ENCODE data around the gene CLEC7A. TPM values are rescaled to one million over a fixed set of nuclear protein-coding genes. Genes with fewer than 3 reads are reported as not detected.

CLEC7A gene
- total RNA-seq, 1 experiment from 2014 or later, result not detected

- Histone ChIP-seq H3T11ph (ENCODE audit: low read length) (no peak overlapping the region), H2BK15ac (ENCODE audit: low read depth, low read length) (no peak overlapping the region), H3K9me3 (ENCODE audit: control insufficient read depth, low read depth, low read length) (no peaks in the 10 kb centered on the region), H4K8ac (replicated peaks; ENCODE audit: insufficient read length, low read depth, low read length) (no peak overlapping the region), H2BK12ac (ENCODE audit: insufficient read length, low read depth, low read length) (no peak overlapping the region), H2BK20ac (ENCODE audit: low read depth, low read length, poor library complexity, severe bottlenecking) (no peak overlapping the region), H3K79me1 (ENCODE audit: insufficient read depth, low read depth, low read length, poor library complexity, severe bottlenecking) (no peaks in the 10 kb centered on the region), H3K18ac (ENCODE audit: insufficient read length, low read depth, low read length) (no peak overlapping the region), H4K5ac (ENCODE audit: insufficient read length, low read depth, low read length) (no peak overlapping the region), H3K27ac (ENCODE audit: insufficient read length, low read depth, low read length) (no peak overlapping the region), H3K4me1 (ENCODE audit: insufficient read depth, low read length) (no peaks in the 10 kb centered on the region), H3K14ac (ENCODE audit: insufficient read depth, low read length) (no peak overlapping the region), H4K20me1 (ENCODE audit: control insufficient read depth, insufficient read depth, insufficient read length) (no peaks in the 10 kb centered on the region), H3K79me2 (ENCODE audit: insufficient read depth, low read length) (peaks cover 2% of the 10 kb centered on the region; the same call in 1 of the 2 replicates), H2BK5ac (ENCODE audit: insufficient read length, low read length) (no peak overlapping the region), H2AFZ (ENCODE audit: low read length) (no peak overlapping the region), H2AK5ac (ENCODE audit: insufficient read length, low read length) (no peak overlapping the region), H3K9ac (ENCODE audit: extremely low read depth, insufficient read length, low read length) (no peak overlapping the region), H3K23me2 (ENCODE audit: insufficient read length, low read depth, low read length, poor library complexity, severe bottlenecking) (no peaks in the 10 kb centered on the region), H2BK120ac (ENCODE audit: low read depth, low read length, poor library complexity, severe bottlenecking) (no peak overlapping the region), H3K56ac (ENCODE audit: insufficient read length, low read depth, low read length) (no peak overlapping the region), H3K27me3 (ENCODE audit: insufficient read depth, low read length) (no peaks in the 10 kb centered on the region; the same call in 1 of the 2 replicates), H3K4ac (ENCODE audit: low read depth, low read length) (no peak overlapping the region), H3K23ac (ENCODE audit: insufficient read length, low read depth, low read length) (no peak overlapping the region), H3K4me2 (ENCODE audit: insufficient read depth, insufficient read length, low read length) (no peak overlapping the region), H4K91ac (ENCODE audit: insufficient read length, low read depth, low read length) (no peak overlapping the region)
- WGBS (ENCODE audit: extremely low coverage, insufficient read length, low lambda C conversion rate), result no CpG with 5 or more reads among the region's 2 CpGs
- Mint-ChIP-seq H3K27ac (no peak overlapping the region), H3K9me3 (no peaks in the 10 kb centered on the region), H3K4me3 (no peak overlapping the region), H3K27me3 (ENCODE audit: low read depth) (no peaks in the 10 kb centered on the region), H3K36me3 (ENCODE audit: insufficient read depth in 1 of 3, low read depth in 3 of 3) (no peaks in the 10 kb centered on the region), H3K4me1 (0 out of 4 replicates have a peak, but pooled peaks cover 2 to 3% of the 10 kb centered on the region in 2 experiments)
- DNase-seq, result no peak
- no peak for TF ChIP-seq CTCF (conservative IDR thresholded peaks at IDR 0.05)
These were observed 57.9 kb downstream of the CLEC7A start for GRCh38 chr12:10072131-10072530.
